GM10266 (cell line): Measurements from ENCODE around the gene ARMH3.

Experiments used
- DNase-seq: peaks from one replicate; pipeline ENCODE4 v3.0.0; 2012; ENCODE audit errors: extremely low spot score
- TF ChIP-seq, protein P1 (sequence below): IDR thresholded peaks from 2 replicates; pipeline ENCODE4 v1.5.1; 2012; ENCODE audit warnings: mild to moderate bottlenecking, low read depth; ENCODE audit not compliant: control insufficient read depth, insufficient read depth; ENCODE audit errors: missing control alignments

The ARMH3 gene

GRCh38 chr10:101952191-101952590, 103.8 kb downstream of the ARMH3 start:
- no peak for DNase-seq

DNA sequence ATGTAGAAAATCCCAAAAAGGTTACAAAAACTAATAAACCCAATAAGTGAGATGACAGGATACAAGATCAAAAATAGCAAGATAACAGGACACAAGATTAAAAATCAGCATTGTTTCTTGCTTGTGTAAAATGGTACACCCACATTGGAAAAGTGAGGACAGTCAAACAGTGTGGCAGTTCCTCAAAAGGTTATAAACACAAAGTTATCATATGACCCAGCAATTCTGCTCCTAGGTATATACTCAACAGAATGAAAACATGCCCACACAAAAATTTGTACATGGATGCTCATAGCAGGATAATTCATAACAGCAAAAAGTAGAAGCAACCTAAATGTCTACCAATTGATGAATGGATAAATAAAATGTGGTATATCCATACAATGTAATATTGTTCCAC, 105.8 kb downstream of the ARMH3 start:
- no peak for DNase-seq
- TF ChIP-seq, protein P1, sequence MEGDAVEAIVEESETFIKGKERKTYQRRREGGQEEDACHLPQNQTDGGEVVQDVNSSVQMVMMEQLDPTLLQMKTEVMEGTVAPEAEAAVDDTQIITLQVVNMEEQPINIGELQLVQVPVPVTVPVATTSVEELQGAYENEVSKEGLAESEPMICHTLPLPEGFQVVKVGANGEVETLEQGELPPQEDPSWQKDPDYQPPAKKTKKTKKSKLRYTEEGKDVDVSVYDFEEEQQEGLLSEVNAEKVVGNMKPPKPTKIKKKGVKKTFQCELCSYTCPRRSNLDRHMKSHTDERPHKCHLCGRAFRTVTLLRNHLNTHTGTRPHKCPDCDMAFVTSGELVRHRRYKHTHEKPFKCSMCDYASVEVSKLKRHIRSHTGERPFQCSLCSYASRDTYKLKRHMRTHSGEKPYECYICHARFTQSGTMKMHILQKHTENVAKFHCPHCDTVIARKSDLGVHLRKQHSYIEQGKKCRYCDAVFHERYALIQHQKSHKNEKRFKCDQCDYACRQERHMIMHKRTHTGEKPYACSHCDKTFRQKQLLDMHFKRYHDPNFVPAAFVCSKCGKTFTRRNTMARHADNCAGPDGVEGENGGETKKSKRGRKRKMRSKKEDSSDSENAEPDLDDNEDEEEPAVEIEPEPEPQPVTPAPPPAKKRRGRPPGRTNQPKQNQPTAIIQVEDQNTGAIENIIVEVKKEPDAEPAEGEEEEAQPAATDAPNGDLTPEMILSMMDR, result no peak

More at GRCh38 chr10:101952191-101952590, 103.8 kb downstream of the ARMH3 start:
- TF ChIP-seq, protein P1, result no peak

DNA sequence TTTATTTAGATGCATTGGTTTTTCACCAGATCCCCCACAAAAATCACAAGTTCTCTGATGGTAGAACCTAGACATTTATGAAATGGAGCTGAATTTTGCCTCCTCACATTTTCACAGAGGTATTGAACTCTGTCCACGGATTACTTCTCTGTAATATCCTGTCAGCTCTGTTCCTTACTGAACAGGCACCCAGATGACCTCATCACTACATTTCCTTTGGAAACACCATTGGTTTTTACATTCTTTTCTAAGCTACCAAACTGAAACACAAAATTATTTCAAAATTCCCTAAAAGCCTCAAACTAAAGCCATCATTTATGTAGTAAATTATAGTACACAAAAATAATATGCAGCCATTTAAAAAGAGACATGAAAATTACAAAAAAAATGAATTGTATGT, 114.1 kb downstream of the ARMH3 start:
- TF ChIP-seq, protein P1, result no peak
- no peak for DNase-seq

- DNase-seq, result no peak
- TF ChIP-seq, protein P1, result no peak
These were observed 115.1 kb downstream of the ARMH3 start for GRCh38 chr10:101940916-101941315.

GRCh38 chr10:101939729-101940128, 116.2 kb downstream of the ARMH3 start:
- DNase-seq, result no peak
- TF ChIP-seq, protein P1, result no peak

GRCh38 chr10:101939008-101939648, 116.8 kb downstream of the ARMH3 start:
- DNase-seq, result no peak
- TF ChIP-seq, protein P1, result no peak

GRCh38 chr10:101938305-101939007, 117.5 kb downstream of the ARMH3 start:
- TF ChIP-seq, protein P1, result no peak
- no peak for DNase-seq
